ENCODE measurements around the gene PMS2. TPM values are rescaled to one million over a fixed set of nuclear protein-coding genes. Genes with fewer than 3 reads are reported as not detected.
"Not testable (repeated sequence)": the region's sequence is repeated elsewhere in the genome, so short reads cannot be mapped to it uniquely, and the experiment has no call there.

The PMS2 gene
- polyA plus RNA-seq, 2 of the 4 experiments (the other 2 are of a cell fraction), result 14.7 to 19.9 TPM

DNA sequence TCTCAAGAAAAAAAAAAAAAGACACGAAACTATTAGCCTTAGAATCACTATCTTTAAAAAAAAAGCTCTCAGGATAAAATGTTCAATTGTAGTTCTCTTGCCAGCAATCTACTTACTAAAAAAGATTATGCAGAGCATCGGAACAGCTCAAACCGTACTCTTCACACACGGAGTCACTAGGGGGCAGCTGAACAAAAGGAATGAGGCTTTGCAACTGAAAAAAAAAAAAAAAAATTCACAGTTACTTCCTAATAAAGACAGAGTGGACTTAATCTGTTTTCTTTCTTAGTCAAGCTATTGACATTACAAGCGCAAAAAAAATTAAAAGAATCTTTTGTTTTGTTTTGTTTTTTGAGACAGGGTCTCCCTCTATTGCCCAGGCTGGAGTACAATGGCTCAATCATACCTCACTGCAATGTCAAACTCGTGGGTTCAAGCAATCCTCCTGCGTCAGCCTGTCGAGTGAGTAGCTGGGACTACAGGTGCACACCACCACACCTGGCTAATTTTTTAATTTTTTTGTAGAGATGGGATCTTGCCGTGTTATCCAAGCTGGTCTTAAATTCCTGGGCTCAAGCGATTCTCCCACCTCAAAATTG lies 11.5 kb downstream of the PMS2 start (continued):
- TF ChIP-seq ZSCAN20 (CRISPR knock-in tag; IDR thresholded peaks at IDR 0.05) (no peak), SREBF2 (IDR thresholded peaks at IDR 0.05) (no peak), RAD21 (conservative IDR thresholded peaks at IDR 0.05 in 1 of 2, IDR thresholded peaks at IDR 0.05 in 1 of 2) (peak; percentile 85 to 89), EHMT2 (IDR thresholded peaks at IDR 0.05; ENCODE audit: low read depth) (no peak), HOXA7 (CRISPR knock-in tag; IDR thresholded peaks at IDR 0.05) (no peak), MAZ (IDR thresholded peaks at IDR 0.05; ENCODE audit: borderline replicate concordance, low read depth, low read length) (no peak), GATA3 (IDR thresholded peaks at IDR 0.05; ENCODE audit: borderline replicate concordance) (no peak)
- TF ChIP-seq, protein P1, sequence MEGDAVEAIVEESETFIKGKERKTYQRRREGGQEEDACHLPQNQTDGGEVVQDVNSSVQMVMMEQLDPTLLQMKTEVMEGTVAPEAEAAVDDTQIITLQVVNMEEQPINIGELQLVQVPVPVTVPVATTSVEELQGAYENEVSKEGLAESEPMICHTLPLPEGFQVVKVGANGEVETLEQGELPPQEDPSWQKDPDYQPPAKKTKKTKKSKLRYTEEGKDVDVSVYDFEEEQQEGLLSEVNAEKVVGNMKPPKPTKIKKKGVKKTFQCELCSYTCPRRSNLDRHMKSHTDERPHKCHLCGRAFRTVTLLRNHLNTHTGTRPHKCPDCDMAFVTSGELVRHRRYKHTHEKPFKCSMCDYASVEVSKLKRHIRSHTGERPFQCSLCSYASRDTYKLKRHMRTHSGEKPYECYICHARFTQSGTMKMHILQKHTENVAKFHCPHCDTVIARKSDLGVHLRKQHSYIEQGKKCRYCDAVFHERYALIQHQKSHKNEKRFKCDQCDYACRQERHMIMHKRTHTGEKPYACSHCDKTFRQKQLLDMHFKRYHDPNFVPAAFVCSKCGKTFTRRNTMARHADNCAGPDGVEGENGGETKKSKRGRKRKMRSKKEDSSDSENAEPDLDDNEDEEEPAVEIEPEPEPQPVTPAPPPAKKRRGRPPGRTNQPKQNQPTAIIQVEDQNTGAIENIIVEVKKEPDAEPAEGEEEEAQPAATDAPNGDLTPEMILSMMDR (IDR thresholded peaks at IDR 0.05), result peak; percentile 75

DNA sequence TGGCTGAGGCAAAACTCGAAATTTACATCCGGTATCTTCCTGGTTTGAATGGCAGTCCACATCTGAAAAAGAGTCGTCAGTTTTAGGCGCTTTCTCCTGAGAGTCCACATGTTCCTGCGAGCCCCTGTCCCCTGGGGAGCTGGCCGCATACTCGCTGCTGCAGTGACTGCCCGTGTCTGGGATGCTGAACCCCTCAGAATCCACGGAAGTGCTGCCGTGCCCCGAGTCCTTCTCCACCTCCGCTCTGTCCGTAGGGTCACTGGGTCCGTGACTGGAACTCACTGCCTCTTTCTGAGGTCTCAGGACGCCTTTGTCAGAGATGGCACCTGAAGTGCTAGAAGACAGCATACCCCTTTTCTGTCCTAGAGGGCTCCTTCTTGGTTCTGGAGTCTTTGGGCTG lies 21.8 kb downstream of the PMS2 start:
- 92% methylated on average over 15 of the region's 15 CpGs for WGBS (ENCODE audit: missing lambda C conversion rate)
- FAIRE-seq; H3K4me1 ChIP-seq; ATAC-seq; POLR2A ChIA-PET; H3K27ac ChIP-seq; DNase-seq (ENCODE audit: low read depth in 1 of 2, low spot score in 1 of 2); H3K9me3 ChIP-seq; CTCF ChIA-PET; H3K4me3 ChIP-seq; H3K4me2 ChIP-seq: not testable (repeated sequence)

DNA sequence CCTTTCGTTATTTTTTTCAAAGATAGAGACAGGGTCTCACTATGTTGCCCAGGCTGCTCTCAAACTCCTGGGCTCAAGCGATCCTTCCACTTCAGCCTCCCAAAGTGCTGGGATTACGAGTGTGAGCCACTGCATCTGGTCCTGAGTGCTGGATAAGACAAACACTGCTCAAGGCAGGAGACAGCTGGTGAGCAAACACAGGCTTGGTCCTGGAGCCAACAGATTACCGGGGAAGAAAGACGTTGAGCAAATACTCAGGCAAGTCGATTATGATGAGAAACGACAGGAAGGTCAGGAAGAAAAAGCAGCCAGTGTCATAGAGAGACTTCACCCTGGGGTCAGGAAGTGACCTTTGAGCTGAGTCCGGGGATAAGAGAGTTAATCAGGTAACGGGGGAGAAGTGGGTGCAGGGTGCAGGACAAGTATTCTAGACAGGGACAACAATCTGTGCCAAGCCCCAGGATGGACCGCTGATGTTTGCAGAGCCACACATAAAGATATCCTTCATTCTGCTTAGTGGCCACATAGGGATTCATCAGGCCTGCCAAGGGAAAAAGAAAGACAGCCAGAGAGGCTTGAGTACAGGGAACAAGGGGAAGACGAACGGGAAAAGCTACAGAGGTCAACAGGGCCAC lies 29.1 kb downstream of the PMS2 start:
- WGBS (ENCODE audit: missing lambda C conversion rate), result 61% methylated on average over 2 of the region's 12 CpGs
- H3K4me3 ChIP-seq; H3K9me3 ChIP-seq; CTCF ChIA-PET; H3K4me1 ChIP-seq; POLR2A ChIA-PET; H3K27ac ChIP-seq; DNase-seq (ENCODE audit: low read depth in 1 of 2, low spot score in 1 of 2): not testable (repeated sequence)
- FAIRE-seq (peak; percentile 88), ATAC-seq (peak; percentile 66 to 81)
- H3K4me2 ChIP-seq, result 0 out of 3 replicates have a peak overlapping the region, but pooled peaks have one; percentile 12

DNA sequence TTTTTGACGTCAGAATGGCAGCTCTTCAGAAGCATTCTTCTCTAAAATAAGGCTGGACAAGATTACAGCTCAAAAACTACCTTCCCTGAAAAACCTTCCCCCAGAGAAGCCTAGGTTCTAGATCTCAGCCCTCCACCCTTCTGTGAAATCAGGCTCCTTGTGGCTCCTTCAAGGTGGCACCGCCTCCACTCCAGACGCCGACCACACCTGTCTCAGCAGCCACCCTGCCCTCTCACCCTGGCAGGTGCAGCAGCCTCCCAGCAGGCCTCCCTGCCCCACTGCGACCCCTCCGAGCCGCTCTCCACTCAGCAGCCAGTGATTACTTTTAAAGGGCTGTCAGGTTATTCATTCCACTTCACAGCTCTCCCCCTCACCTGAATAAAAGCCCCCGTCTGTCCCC lies 35.3 kb downstream of the PMS2 start:
- H3K4me1 ChIP-seq; H3K4me2 ChIP-seq; FAIRE-seq; H3K27ac ChIP-seq; DNase-seq (ENCODE audit: low read depth in 1 of 2, low spot score in 1 of 2); H3K4me3 ChIP-seq; POLR2A ChIA-PET; CTCF ChIA-PET; ATAC-seq; H3K9me3 ChIP-seq: not testable (repeated sequence)
- no CpG with 5 or more reads among the region's 8 CpGs for WGBS (ENCODE audit: missing lambda C conversion rate)

DNA sequence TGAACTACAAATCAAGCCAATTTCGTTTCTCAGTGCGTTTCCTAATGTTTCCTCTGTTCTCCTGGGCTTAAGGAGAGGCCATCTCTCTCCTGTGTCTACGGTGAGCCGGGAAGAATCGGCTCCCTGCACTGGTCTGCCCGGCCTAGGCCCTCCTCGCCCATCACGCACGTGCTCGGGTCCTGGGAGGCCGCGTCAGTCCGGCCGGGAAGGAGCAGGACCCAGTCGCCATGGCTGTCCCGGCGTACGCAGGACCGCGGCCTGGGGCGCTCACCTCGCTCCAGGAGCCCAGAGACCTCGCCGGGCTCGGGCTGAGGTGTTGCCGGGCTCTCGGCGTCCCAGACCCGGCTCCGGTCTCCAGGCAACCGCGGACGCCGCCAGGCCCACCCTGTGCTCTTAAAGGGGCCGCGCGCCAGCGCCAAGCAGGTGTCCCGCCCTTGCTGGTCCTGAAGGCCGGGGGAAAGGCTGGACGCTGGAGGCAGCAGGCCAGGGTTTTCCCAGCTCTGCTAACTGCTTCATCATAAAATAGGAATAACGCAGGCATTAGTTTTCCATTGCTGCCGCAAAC lies 38.4 kb downstream of the PMS2 start, which contains the start of gene RSPH10B:
Gene RSPH10B (minus strand): TSS at position 343 of the 565 bp plus-strand sequence. CDS start 3,573 bp downstream, outside the sequence.
- H3K4me3 ChIP-seq, FAIRE-seq: not testable (repeated sequence)
- peak; percentile 24 to 41; a peak in 3 of 6 replicates for ATAC-seq

DNA sequence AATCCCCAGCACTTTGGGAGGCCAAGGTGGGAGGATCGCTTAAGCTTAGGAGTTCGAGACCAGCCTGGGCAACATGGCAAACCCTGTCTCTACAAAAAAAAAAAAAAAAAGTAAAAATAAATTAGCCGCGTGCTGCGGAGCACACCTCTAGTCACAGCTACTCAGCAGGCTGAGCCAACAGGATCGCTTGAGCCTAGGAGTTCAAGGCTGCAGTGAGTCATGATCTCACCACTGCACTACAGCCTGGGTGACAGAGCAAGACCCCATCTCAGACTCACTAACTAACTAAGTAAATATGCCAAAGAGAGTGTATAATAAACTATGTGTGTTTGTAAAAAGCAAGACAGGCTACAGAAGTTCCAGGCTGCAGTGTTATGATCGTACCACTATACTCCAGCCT lies 45.0 kb downstream of the PMS2 start:
- H3K9me3 ChIP-seq; FAIRE-seq; H3K4me1 ChIP-seq; POLR2A ChIA-PET; CTCF ChIA-PET; H3K4me3 ChIP-seq; H3K4me2 ChIP-seq; ATAC-seq; H3K27ac ChIP-seq; DNase-seq (ENCODE audit: low read depth in 1 of 2, low spot score in 1 of 2): not testable (repeated sequence)
- 85% methylated on average over 4 of the region's 7 CpGs for WGBS (ENCODE audit: missing lambda C conversion rate)

More for the DNA sequence above, 38.4 kb downstream of the PMS2 start, which contains the start of gene RSPH10B:
- WGBS (ENCODE audit: missing lambda C conversion rate), result no CpG with 5 or more reads among the region's 43 CpGs
- CTCF ChIA-PET; POLR2A ChIA-PET; H3K4me2 ChIP-seq; H3K9me3 ChIP-seq; H3K4me1 ChIP-seq; H3K27ac ChIP-seq; DNase-seq (ENCODE audit: low read depth in 1 of 2, low spot score in 1 of 2): not testable (repeated sequence)

DNA sequence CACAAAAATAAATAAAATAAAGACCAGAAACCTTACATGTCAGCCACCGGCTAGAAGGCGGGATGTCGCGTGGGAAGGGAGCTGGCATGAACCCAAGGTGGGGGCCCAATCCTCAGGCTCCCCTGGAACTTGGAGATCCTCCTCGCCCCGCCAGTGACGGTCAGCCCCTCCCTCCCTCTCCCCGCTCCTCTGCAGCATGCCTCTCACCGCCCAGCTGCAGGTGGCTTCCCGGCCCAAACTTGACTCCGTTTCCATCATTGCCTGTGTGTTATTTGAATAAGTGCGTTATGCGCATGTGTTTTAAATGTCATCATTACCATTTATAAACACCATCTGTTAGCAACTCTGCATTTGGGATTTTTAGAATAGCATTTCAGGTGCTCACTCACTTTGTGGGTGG lies 45.6 kb downstream of the PMS2 start:
- 90% methylated on average over 11 of the region's 13 CpGs for WGBS (ENCODE audit: missing lambda C conversion rate)
- H3K27ac ChIP-seq; H3K9me3 ChIP-seq; ATAC-seq; POLR2A ChIA-PET; FAIRE-seq; CTCF ChIA-PET; DNase-seq (ENCODE audit: low read depth in 1 of 2, low spot score in 1 of 2); H3K4me3 ChIP-seq; H3K4me1 ChIP-seq; H3K4me2 ChIP-seq: not testable (repeated sequence)

DNA sequence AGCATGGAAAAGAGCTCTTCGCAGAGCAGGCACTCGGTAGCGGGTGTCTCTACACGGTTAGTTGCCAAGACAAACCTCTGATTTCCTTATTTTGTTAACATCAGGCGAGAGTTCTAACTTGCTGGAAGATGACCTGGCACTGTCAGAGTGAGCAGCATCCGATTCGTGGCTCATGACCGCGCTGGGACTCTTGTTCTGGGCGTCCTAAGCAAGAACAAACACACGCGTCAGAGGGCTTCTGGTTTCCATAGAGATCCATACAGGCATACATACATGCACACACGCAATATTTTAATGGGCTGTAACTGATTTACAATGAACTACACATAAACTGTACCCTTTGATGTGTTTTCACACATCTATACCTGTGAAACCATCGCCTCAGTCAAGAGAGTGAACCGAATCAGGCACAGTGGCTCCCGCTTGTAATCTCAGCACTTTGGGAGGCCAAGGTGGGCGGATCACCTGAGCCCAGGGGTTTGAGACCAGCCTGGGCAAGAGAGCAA lies 73.9 kb downstream of the PMS2 start:
- ATAC-seq; H3K4me1 ChIP-seq; POLR2A ChIA-PET; H3K9me3 ChIP-seq; FAIRE-seq; DNase-seq (ENCODE audit: low read depth in 1 of 2, low spot score in 1 of 2); H3K4me3 ChIP-seq; CTCF ChIA-PET; H3K27ac ChIP-seq; H3K4me2 ChIP-seq: not testable (repeated sequence)
- no CpG with 5 or more reads among the region's 17 CpGs for WGBS (ENCODE audit: missing lambda C conversion rate)

DNA sequence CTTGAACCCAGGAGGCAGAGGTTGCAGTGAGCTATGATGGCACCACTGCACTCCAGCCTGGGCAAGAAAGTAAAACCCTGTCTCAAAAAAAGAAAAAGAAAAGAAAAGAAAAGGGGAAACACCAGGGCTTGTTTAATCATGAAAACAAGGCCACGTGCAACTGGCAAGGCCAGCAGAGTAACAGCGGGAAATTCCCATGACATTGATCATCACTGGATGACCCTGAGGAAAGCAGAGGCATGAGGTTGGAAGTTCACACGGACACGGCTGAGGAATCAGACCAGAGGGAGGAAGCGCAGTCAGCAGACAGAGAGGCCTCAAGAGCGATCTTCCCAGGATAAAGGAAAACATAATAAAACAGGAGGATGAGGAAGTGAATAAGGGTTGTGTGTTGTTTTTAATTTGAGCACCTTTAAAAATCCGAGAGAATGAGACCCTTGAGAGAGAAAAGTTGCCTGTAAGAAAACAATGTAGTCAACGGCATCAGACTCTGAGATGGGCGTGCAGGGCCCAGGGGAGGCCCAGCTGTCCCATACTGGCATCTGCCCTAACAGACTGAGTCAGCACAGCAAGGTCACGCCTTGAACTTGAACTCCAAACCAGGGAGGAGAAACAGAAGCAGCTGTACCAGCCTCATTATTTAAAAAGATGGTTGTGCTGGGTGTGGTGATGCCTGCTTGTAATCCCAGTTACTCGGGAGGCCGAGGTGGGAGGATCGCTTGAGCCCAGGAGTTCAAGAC lies 76.8 kb downstream of the PMS2 start:
- 97% methylated on average over 3 of the region's 13 CpGs for WGBS (ENCODE audit: missing lambda C conversion rate)
- FAIRE-seq; H3K27ac ChIP-seq; POLR2A ChIA-PET; H3K9me3 ChIP-seq; DNase-seq (ENCODE audit: low read depth in 1 of 2, low spot score in 1 of 2); CTCF ChIA-PET; H3K4me2 ChIP-seq; H3K4me3 ChIP-seq; H3K4me1 ChIP-seq: not testable (repeated sequence)
- ATAC-seq, result peak; percentile 30 to 45; a peak in 4 of 6 replicates

Measured in A549 (cell line).